Activated CD4-positive, CD25-positive, alpha-beta regulatory T cell treated with anti-CD3 and anti-CD28 coated beads, Interleukin-2, amount 50 U/mL, for 24 hours (primary cell): ENCODE measurements around the gene SMC2.
A peak's percentile ranks its signal among the peaks of the same experiment; 100 is the strongest.

Experiments used
- ATAC-seq, 2 donors: fragments of 150-1000 bp; cut with Tn5 transposase; one replicate each; pipeline ENCODE4 v1.10.0; 2021; ENCODE audit warnings: mild to moderate bottlenecking in 1 of 2, moderate library complexity in 1 of 2

SMC2 gene

GRCh38 chr9:104093647-104094533 is at the start of gene SMC2:
Gene SMC2 (plus strand): TSS chr9:104094309. CDS start chr9:104095385, 1,076 bp downstream.
- ATAC-seq: peak; percentile 97

DNA sequence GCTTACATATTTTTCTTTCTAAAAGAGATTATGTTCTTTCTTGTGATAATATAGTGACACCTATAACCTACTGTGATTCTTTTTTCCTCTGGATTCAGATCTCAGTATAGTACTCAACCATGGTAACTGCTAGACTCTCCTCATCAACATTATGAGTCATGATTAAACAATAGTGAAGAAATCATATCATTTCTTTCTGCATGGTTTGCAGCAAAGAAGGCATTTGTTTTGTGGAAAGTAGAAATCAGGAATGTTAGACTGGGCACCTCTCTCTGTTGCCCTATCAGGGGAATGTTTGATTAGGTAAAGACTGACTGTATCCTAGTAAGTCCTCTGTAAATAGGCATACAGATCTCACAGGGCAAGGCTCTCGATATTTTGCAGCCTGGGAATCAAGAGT is 25.6 kb upstream of the SMC2 start:
- no peak for ATAC-seq

DNA sequence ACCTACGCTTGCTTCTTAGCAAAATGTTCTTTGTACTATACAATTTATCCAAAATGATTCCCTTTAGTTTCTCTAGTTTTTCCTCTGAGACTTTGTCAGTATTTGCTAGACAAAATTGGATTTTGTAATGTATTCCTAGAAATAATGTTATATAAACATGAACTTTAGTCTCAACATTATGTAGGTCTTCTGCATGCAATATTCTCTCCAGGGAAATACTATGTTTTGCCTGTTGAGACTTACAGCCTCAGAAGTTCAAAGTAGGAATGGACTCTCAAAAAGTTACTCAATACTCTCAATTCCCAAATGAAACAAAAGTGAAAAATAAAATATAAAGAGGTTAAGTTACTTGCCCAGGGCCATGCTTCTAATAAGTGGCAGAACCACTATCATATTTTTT is 24.8 kb upstream of the SMC2 start:
- ATAC-seq: no peak

GRCh38 chr9:104071589-104071988 is 22.5 kb upstream of the SMC2 start:
- no peak for ATAC-seq

DNA sequence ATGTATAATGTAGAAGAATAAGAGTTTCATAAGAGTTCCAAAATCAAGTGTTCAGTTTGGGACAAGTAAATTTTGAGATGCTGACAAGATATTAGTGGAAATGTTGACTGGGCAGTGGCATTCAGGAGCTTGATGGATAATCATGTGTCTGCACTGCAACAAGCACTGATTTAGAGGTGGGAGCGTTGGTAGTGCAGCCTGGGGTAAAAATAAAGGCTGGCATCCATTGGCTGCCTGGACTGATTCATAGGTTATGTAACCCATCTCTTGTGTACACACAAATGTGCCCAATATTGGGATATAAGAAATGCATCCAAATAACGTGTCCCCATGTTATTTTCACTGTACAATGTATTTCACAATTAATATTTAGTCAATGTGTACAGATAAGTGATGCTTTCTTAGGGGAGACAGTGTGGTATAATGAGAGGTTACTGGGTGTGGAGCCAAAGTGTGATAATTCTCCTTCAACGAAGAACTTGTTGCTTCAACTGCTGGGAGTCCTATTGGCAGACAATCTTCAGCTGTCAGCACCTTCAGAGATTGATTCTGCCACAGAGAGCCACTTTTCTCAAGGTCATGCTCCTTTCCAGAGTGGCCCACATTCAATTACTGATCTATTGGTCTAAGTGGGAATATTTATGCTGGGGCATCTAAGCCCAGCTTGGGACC is 20.9 kb upstream of the SMC2 start:
- ATAC-seq: no peak

GRCh38 chr9:104073770-104074133 is 20.4 kb upstream of the SMC2 start:
- ATAC-seq: no peak

DNA sequence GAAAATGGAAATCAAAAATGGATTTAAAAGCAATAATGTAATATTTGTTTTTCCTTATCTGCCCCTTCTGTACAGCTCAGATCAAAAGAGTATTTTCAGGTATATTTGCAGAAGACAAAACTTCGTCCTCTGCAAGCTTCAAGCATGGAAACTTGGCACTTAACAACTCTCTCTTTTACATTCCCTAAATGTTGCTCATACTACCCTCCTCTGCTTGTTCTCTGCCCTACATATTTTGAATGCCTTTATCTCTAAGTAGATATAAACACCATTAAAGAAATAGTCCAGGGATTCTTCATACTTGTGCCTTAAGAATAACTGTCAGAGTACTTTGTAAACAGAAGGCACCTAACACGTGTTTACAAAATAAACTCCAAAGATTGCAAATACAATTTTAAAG is 19.2 kb upstream of the SMC2 start:
- no peak for ATAC-seq

DNA sequence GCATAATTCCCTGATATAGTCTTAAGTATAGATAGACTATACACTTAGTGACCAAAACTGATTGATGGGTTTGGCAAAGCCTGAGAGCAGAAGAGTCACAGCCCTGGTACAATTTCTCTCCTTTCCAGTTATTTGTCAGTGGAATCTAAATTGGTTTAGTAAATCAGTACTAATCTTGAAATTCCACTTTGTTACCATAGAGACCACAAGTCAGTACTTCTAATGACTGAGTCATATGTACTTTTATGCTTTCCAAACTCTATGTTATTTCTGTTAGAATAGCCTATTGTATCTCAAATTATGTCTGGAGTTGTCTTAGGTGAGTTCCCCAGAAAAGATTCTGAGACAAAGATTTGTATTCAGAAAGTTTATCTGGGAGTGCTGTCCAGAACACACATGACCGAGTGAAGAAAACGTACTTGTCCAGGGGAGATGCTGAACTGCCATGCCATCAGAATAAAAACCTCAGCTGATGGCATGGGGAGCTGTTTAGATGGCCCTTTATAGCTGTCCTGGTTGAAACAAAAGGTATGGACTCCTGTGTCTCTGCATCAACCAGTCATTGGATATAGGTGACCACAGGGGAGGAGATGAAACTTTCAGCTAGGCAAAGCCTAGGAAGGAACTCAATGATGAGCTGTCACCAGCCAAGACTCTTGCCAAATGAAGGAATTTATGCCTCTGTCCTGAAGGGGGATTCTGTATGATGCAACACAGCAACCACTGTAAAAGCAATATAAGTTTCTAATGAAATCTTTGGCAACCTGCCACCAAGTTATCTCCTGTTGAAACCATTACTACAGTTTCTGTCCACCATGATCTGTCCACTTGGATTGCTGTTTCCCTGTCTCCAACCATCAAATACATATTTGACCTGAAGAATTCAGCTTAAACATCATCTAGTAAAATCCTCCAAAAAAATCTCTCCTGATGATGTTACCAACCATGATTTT is 18.0 kb upstream of the SMC2 start:
- ATAC-seq: peak in 1 of 2 donors; percentile 27

GRCh38 chr9:104078596-104078995 is 15.5 kb upstream of the SMC2 start:
- ATAC-seq: no peak

GRCh38 chr9:104080983-104081382 is 13.1 kb upstream of the SMC2 start:
- no peak for ATAC-seq

- no peak for ATAC-seq
Observed at GRCh38 chr9:104082168-104082567, 11.9 kb upstream of the SMC2 start.

- ATAC-seq: no peak
Observed at GRCh38 chr9:104085525-104085924, 8.6 kb upstream of the SMC2 start.

DNA sequence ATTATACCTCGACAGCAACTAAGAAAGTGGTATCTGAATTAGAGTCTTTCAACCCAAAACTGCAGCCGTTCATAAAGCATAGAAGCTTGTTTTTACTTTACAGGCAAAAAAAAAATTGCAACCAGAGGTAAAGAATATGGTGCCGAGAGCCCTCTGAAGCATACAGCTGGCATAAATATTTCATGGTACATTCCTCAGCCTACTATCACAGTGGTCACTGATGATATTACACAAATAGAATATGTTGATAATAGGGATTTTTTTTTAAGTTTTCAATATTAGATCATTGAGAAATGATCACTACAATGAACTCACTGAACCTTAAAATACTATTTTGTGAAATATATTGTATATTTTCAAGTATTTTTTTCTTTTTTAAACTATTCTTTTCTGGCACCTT is 6.2 kb upstream of the SMC2 start:
- ATAC-seq: no peak

- no peak for ATAC-seq
Observed at GRCh38 chr9:104088416-104088815, 5.7 kb upstream of the SMC2 start.

DNA sequence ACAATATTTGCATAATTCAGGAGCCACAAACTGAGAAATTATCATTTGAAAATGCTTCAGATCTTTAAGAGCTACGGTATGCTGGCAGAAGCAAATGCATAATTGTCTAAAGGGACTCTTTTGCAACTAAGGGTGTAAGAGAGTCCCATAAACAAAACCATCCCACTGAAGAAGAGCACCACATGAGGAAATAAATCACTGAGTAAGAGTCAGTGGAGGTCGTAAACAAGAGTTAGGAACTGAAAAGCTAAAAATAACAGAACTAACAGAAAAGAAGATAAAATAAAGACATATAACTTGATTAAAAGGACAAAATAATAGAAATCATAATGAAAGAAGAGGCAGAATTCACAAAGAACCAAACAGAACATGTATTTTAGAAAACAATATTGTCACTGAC is 3.5 kb upstream of the SMC2 start:
- no peak for ATAC-seq

GRCh38 chr9:104091116-104091515 is 3.0 kb upstream of the SMC2 start:
- ATAC-seq: no peak

GRCh38 chr9:104091708-104092107 is 2.4 kb upstream of the SMC2 start:
- no peak for ATAC-seq

- no peak for ATAC-seq
Observed at GRCh38 chr9:104092192-104092591, 1.9 kb upstream of the SMC2 start.

GRCh38 chr9:104092875-104093600 is 1.1 kb upstream of the SMC2 start:
- ATAC-seq: no peak

DNA sequence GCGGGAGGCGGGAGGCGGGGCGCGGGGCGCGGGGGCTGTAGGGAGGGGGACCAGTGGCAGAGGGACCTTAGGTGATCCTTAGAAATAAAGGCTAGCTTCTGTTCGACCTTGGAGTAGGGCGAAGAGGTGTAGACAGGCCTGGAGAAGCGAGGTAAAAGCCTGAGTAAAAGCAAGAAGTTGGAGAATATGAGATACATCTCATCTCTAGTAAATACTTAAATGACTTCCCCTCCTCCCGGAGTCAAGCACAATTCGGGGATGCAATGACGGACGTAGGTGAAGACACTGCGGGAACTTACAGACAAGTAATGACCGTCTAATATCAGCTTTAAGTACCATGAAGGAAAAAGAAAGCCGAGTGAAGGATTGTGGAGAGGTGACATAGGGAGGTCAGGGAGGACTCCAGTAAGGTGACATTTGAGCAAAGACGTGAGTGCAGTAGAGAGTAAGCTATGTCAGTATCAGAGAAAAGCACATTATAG is 466 bp downstream of the SMC2 start:
- no peak for ATAC-seq

DNA sequence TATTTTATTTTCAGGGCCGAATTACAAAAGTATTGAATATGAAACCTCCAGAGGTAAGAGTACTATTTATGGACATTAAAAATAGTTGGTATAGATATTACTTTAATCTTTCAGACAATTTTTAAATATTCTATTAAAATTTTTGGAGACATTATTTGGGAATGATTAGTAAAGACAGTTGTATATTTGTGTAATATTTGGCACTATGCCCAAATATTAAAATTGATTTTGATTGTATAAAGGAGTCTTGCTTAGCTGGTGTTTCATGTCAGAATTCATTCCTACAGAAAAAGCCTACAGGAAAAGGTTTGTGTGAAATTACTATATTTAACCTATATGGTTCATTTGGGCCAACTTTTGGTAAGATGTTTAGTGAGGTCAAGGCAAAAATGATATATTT is 5.5 kb downstream of the SMC2 start:
- ATAC-seq: no peak

- ATAC-seq: no peak
Observed at GRCh38 chr9:104104360-104104759, 10.3 kb downstream of the SMC2 start.
